Gastrocnemius medialis (tissue), 4 donors: ENCODE data around the gene LRRC75A. TPM values are rescaled to one million over a fixed set of nuclear protein-coding genes. Genes with fewer than 3 reads are reported as not detected.

Experiments
- ATAC-seq, 2 donors: fragments of 150-250 bp; one replicate each; pipeline ENCODE4 v1.9.1; 2016
- DNase-seq, 2 donors: peaks; one replicate each; pipeline ENCODE4 v3.0.0-alpha.2; 2019
- H3K27ac ChIP-seq, 4 donors: fragments of 200-600 bp; sonication (generic); 1 replicate in 1 of 4; 2 replicates in 3 of 4; pipeline ENCODE4 v1.5.1; 2016 to 2018; ENCODE audit warnings: mild to moderate bottlenecking in 2 of 4, moderate library complexity in 1 of 4
- H3K27me3 ChIP-seq, 3 donors: fragments of 200-600 bp; sonication (generic) in 2 of 3; 1 replicate in 1 of 3; 2 replicates in 2 of 3; pipeline versions ENCODE4 v1.5.1 to v1.6.0; 2016 to 2019; ENCODE audit warnings: mild to moderate bottlenecking in 1 of 3, moderate library complexity in 1 of 3
- H3K36me3 ChIP-seq, 2 donors: fragments of 200-600 bp; sonication (generic) in 1 of 2; one replicate each; pipeline ENCODE4 v1.5.1; 2017 to 2018
- H3K4me1 ChIP-seq, 2 donors: fragments of 200-600 bp; sonication (generic) in 1 of 2; one replicate each; pipeline ENCODE4 v1.5.1; 2016 to 2017; ENCODE audit warnings: mild to moderate bottlenecking in 2 of 2
- H3K4me3 ChIP-seq, 4 donors: fragments of 200-600 bp; sonication (generic) in 3 of 4; 1 replicate in 1 of 4; 2 replicates in 3 of 4; pipeline ENCODE4 v1.5.1; 2016 to 2019; ENCODE audit warnings: mild to moderate bottlenecking in 2 of 4
- H3K9me3 ChIP-seq, 3 donors: fragments of 200-600 bp; sonication (generic) in 2 of 3; 1 replicate in 1 of 3; 2 replicates in 2 of 3; pipeline ENCODE4 v1.5.1; 2016 to 2019
- POLR2A ChIP-seq, 2 donors: fragments of 450-650 bp; IDR thresholded peaks; one replicate each; pipeline ENCODE4 v1.6.1; 2017; ENCODE audit warnings: antibody characterized with exemption in 2 of 2, mild to moderate bottlenecking in 2 of 2, moderate library complexity in 2 of 2
- in situ Hi-C, 4 donors: fragments of 200-750 bp; cut with MboI; loops; one replicate each; pipeline versions ENCODE4 v1.15.0 to v1.8.0; 2017; ENCODE audit warnings: low sequenced_read_pairs in 4 of 4
- intact Hi-C: fragments of 100-400 bp; cut with DNase I; formaldehyde crosslinking; loops from one replicate; pipeline ENCODE4 v1.15.1; 2023; ENCODE audit warnings: low total_unique reads
- total RNA-seq, 4 donors: library from RNA; depleted of rRNA; stranded (reverse); fragments of >200 nt; gene quantifications; one replicate each; pipeline versions ENCODE4 v1.1.0 to v1.2.3, GENCODE V29; 2016
- TF ChIP-seq, protein P1 (sequence below), 5 experiments: fragments of 450-650 bp in 3 of 5; fragments of 200-600 bp in 2 of 5; sonication (generic) in 2 of 5; IDR thresholded peaks in 4 of 5; conservative IDR thresholded peaks in 1 of 5; 1 replicate in 4 of 5; 2 replicates in 1 of 5; pipeline ENCODE4 v1.5.1; 2016 to 2019; ENCODE audit warnings: antibody characterized with exemption in 5 of 5, mild to moderate bottlenecking in 3 of 5, moderate library complexity in 3 of 5

The LRRC75A gene
- total RNA-seq, 4 donors from 2014 or later = 0.34 to 0.80 TPM; not detected in 2

DNA sequence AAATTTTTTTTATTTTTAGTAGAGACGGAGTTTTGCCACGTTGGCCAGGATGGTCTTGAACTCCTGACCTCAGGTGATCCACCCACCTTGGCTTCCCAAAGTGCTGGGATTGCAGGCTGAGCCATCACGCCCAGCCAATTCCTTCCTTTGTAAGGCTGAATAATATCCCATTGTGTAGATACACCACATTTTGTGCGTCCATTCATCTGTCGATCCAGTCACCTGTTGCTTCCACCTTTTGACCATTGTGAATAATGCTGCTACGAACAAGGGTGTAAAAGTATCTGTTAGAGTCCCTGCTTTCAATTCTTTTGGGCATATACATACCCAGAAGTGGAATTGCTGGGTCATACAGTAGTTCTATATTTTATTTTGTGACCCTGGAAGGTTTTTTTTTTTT is 61.3 kb downstream of the LRRC75A start:
- Histone ChIP-seq H3K27me3 (no peaks in the 10 kb centered on the region), H3K9me3 (no peaks in the 10 kb centered on the region), H3K4me1 (no peaks in the 10 kb centered on the region), H3K36me3 (no peaks in the 10 kb centered on the region), H3K4me3 (no peak overlapping the region), H3K27ac (no peak overlapping the region)
- no peak for TF ChIP-seq POLR2A (IDR thresholded peaks at IDR 0.05)
- TF ChIP-seq, protein P1, sequence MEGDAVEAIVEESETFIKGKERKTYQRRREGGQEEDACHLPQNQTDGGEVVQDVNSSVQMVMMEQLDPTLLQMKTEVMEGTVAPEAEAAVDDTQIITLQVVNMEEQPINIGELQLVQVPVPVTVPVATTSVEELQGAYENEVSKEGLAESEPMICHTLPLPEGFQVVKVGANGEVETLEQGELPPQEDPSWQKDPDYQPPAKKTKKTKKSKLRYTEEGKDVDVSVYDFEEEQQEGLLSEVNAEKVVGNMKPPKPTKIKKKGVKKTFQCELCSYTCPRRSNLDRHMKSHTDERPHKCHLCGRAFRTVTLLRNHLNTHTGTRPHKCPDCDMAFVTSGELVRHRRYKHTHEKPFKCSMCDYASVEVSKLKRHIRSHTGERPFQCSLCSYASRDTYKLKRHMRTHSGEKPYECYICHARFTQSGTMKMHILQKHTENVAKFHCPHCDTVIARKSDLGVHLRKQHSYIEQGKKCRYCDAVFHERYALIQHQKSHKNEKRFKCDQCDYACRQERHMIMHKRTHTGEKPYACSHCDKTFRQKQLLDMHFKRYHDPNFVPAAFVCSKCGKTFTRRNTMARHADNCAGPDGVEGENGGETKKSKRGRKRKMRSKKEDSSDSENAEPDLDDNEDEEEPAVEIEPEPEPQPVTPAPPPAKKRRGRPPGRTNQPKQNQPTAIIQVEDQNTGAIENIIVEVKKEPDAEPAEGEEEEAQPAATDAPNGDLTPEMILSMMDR (IDR thresholded peaks at IDR 0.05 in 4 of 5, conservative IDR thresholded peaks at IDR 0.05 in 1 of 5) = no peak
- ATAC-seq (no peak), DNase-seq (no peak)
- in situ Hi-C loops (no loop called here), intact Hi-C loops (no loop called here)

- in situ Hi-C loops (no loop called here), intact Hi-C loops (no loop called here)
- Histone ChIP-seq H3K4me1 (no peaks in the 10 kb centered on the region), H3K27ac (no peak overlapping the region), H3K4me3 (no peak overlapping the region), H3K36me3 (no peaks in the 10 kb centered on the region), H3K27me3 (no peaks in the 10 kb centered on the region), H3K9me3 (no peaks in the 10 kb centered on the region)
- TF ChIP-seq POLR2A (IDR thresholded peaks at IDR 0.05) = no peak
- TF ChIP-seq, protein P1 (IDR thresholded peaks at IDR 0.05 in 4 of 5, conservative IDR thresholded peaks at IDR 0.05 in 1 of 5) = no peak
- DNase-seq (no peak), ATAC-seq (no peak)
Observed at GRCh38 chr17:16429083-16429482, 62.9 kb downstream of the LRRC75A start.

DNA sequence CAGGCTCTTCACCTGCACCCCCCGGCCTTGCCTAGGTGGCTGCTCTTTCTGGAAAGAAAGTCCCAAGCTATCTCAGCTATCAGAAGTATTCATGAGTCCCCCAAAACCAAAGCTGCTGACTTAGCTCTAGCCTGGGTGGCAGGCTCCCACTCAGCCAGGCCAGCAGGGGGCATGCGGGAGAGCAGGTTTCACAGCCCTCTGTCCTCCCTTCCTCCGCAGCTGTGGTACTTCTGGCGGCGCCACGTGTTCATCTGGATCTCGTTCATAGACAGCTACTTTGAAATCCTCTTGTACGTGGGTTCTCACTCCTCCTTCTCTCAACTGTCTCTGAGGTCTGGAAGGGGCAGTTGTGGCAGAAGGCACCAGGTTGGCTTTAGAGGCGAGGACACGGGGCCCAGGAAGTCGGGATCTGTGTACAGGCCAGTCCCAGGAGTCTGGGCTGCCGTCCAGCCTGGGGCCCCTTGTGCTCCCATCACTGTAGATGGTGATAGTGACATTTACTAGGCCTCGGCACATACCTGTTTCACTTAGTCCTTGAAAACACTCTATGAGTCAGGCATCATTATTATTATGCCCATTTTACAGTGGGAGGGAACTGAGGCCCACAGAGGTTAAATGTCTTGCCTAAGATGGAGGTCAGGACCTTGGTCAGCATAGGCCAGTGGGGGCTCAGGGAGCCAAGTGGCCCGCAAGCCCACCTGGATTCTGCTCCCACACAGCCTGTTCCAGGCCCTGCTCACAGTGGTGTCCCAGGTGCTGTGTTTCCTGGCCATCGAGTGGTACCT is 63.7 kb downstream of the LRRC75A start:
- Histone ChIP-seq H3K27ac (no peak overlapping the region), H3K4me3 (no peak overlapping the region), H3K27me3 (no peaks in the 10 kb centered on the region), H3K4me1 (no peaks in the 10 kb centered on the region), H3K9me3 (no peaks in the 10 kb centered on the region), H3K36me3 (no peaks in the 10 kb centered on the region)
- in situ Hi-C loops (no loop called here), intact Hi-C loops (no loop called here)
- TF ChIP-seq, protein P1 (IDR thresholded peaks at IDR 0.05 in 4 of 5, conservative IDR thresholded peaks at IDR 0.05 in 1 of 5) = peak in 3 of 5 experiments; percentile 23 to 39 (median 34)
- no peak for TF ChIP-seq POLR2A (IDR thresholded peaks at IDR 0.05)
- ATAC-seq = no peak
- no peak for DNase-seq

DNA sequence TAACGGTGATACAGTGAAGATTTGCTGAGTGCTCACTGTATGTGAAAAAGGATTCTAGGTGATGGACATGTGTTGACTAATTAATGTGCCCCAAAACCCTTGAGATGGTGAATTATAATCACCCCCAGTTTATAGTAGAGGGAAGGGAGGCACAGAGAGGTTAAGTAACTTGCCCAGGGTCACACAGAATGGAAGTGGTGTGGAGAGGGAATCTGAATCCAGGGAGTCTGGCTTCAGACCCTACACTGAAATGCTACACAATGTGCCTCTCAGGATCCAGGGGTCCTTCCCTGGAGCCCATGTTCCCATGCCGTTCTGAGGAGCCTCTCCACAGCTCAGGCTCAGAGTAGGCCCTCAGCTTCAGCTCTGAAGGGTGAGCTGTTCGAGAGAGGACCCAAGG is 65.0 kb downstream of the LRRC75A start:
- H3K27ac ChIP-seq = no peak overlapping the region
- TF ChIP-seq, protein P1 (IDR thresholded peaks at IDR 0.05 in 4 of 5, conservative IDR thresholded peaks at IDR 0.05 in 1 of 5) = no peak
- no peak for TF ChIP-seq POLR2A (IDR thresholded peaks at IDR 0.05)
- intact Hi-C loops = no loop called here
- no peaks in the 10 kb centered on the region for H3K36me3 ChIP-seq
- H3K4me3 ChIP-seq = no peak overlapping the region
- DNase-seq (no peak), ATAC-seq (no peak)
- in situ Hi-C loops = no loop called here
- H3K4me1 ChIP-seq = no peaks in the 10 kb centered on the region
- H3K27me3 ChIP-seq = no peaks in the 10 kb centered on the region
- no peaks in the 10 kb centered on the region for H3K9me3 ChIP-seq
